DLD1 (cell line): ENCODE measurements around the gene CYP11A1.

Experiments used
- in situ Hi-C: cut with HindIII; loops from 2 replicates; pipeline ENCODE4 v1.10.0; 2017; ENCODE audit warnings: low sequenced_read_pairs

Gene CYP11A1

DNA sequence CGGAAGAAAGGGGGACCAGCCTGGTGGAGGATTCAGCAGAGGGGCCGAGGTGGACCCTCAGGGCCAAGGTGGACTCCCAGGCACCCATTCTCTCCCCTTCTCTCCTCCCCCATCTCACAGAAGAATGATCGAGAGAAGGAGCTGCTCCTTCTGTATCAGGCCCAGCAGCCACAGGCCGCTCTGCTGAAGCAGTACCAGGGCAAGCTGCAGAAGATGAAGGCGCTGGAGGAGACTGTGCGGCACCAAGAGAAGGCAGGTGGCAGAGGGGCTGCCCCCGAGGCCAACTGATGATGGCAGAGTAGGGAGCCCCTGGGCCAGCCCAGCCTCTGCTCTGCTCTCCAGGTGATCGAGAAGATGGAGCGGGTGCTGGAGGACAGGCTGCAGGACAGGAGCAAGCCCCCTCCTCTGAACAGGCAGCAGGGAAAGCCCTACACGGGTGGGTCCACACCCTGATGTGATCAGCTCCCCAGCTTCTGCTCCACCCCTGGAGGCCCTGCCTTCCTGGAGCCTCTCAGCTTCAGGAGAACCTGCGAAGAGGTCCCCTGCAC, 36.5 kb downstream of the CYP11A1 start:
- in situ Hi-C loops: no loop called here

- in situ Hi-C loops: no loop called here
These were observed 39.0 kb downstream of the CYP11A1 start for GRCh38 chr15:74328331-74329056.

DNA sequence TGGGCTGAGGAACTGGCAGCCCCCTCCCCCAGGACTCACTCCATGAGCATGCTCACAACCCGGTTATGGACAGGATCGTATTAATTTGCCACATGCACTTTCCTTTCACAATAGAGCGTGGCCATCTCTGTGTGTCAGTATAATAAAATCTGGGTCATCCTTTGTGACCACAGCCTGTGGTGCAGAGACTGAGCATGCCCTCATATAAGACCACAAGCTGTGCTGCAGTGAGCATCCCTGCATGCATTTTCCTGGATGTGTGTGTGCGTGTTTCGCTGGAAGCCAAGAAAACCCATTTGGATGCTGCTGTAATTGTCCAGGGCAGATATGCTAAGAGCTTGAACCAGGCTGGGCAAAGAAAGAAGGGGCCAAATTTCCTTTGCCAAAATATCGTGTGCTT, 39.7 kb downstream of the CYP11A1 start:
- in situ Hi-C loops: no loop called here

GRCh38 chr15:74326746-74327145, 40.7 kb downstream of the CYP11A1 start:
- in situ Hi-C loops: no loop called here

GRCh38 chr15:74324714-74325113, 42.7 kb downstream of the CYP11A1 start:
- in situ Hi-C loops: loop anchor here (25.0 kb wide), 1 partner anchor 212 kb away; no protein-coding TSS in a partner anchor

DNA sequence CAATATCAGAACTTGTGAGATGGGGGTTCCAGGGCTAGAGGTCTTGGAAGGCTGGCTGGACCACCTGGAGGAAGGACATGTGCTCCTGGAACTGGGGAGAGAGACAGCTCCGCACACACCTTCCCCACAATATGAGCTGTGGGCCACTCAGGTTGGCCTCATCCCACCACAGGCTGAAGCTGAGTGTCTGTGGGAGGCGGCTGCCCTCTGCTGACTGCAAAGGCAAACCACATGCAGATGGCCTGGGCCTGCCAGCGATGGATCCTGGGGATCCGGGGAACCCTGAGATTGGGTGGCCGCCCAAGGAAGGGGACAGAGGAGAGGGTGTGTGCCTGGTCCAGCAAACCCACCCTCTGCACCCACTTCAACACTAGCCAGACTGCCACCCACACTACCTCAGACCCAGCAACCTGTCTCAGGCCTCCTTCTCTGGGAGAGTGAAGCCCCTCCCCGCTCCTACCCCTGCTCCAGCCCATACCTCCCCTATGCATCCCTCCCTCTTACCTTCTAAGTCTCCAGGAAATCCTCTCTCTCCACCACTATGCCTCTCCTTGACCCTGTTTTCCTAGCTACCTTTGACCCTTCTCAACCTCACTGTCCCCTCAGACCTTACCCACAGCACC, 44.8 kb downstream of the CYP11A1 start:
- in situ Hi-C loops: loop anchor here (25.0 kb wide), 1 partner anchor 210 kb away; no protein-coding TSS in a partner anchor

- in situ Hi-C loops: loop anchor here (25.0 kb wide), 1 partner anchor 208 kb away; no protein-coding TSS in a partner anchor
These were observed 46.8 kb downstream of the CYP11A1 start for GRCh38 chr15:74320352-74321247.

- in situ Hi-C loops: loop anchor here (25.0 kb wide), 1 partner anchor 207 kb away; no protein-coding TSS in a partner anchor
These were observed 47.7 kb downstream of the CYP11A1 start for GRCh38 chr15:74319596-74320351.

- in situ Hi-C loops: loop anchor here (25.0 kb wide), 1 partner anchor 207 kb away; no protein-coding TSS in a partner anchor
These were observed 48.3 kb downstream of the CYP11A1 start for GRCh38 chr15:74319138-74319460.

GRCh38 chr15:74318376-74319137, 48.9 kb downstream of the CYP11A1 start:
- in situ Hi-C loops: loop anchor here (25.0 kb wide), 1 partner anchor 206 kb away; no protein-coding TSS in a partner anchor

DNA sequence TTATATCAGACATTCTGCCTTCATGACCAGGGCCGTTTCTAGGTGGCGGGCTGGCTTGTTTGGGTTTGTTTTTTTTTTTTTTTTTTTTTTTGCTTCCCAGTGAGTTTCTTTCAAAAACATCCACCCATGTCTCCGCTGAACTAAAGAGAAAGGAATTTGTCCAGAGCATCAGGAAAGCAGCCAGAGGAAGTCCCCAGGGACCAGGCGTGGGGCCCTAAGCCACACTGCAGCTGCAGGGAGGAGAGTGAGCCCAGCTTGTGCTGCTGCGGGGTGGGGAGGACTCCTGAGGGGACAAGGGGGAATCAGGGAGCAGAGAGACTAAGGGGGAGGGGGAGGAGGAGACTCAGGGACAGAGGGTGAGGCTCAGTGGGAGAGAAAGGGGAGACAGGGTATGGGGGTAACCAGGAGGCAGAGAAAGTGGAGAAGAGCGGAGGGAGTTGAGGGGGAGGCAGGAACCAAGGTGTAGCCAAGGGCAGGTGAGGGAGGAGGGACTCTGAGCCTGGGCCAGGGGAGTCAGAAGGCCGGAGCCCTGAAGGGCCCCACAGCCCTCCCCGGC, 49.5 kb downstream of the CYP11A1 start:
- in situ Hi-C loops: loop anchor here (25.0 kb wide), 1 partner anchor 206 kb away; no protein-coding TSS in a partner anchor

GRCh38 chr15:74316141-74316540, 51.3 kb downstream of the CYP11A1 start:
- in situ Hi-C loops: loop anchor here (25.0 kb wide), 1 partner anchor 204 kb away; no protein-coding TSS in a partner anchor

DNA sequence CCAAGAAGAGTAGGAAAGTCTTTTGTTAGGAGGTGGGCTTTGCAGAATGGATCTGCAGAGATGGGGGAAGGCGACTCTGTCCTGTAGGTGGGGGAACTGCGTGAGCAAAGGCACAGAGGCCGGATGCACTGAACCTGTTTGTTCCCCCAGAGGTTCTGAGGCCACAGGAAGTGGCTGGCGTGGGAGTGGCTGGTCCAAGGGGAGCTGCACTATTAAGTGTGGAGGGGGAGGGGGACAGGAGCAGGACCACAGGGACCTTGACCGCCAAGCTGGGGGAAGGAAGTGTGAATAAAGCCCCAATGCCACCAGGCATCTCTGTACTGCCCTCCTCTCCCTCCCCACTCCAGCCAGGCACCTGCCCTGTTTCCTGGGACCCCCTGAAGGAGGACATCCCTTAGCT, 51.8 kb downstream of the CYP11A1 start:
- in situ Hi-C loops: loop anchor here (25.0 kb wide), 1 partner anchor 203 kb away; no protein-coding TSS in a partner anchor

DNA sequence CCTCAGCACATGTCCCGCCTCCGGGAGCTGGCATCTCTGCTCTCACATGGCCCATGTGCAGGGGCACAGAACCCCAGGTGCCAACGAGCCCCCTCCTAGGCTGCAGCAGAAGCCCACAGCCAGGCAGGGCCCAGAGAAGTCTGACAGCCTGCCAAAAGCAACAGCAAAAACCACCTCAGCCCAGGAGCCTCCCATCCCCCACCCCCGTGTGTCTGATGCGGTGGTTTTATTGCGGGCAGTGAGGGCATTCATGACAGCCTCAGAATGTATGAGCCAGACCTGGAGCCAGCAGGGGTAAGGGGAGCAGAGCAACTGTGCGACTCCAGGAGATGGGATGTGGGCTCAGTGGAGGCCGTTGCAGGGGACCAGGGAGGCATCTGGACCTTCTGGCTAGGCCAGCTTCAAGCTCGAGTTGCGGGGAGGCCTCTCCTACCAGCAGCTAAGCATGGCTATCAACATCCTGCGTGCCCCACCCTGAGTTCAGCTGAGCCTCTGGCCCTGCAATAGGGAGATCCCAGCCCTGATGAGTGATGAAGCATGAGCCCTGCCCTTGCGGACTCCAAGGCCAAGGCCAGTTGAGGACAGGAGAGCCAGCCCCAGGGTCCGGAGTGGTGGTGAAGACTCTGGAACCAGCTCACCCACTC, 52.5 kb downstream of the CYP11A1 start:
- in situ Hi-C loops: loop anchor here (25.0 kb wide), 1 partner anchor 203 kb away; no protein-coding TSS in a partner anchor

DNA sequence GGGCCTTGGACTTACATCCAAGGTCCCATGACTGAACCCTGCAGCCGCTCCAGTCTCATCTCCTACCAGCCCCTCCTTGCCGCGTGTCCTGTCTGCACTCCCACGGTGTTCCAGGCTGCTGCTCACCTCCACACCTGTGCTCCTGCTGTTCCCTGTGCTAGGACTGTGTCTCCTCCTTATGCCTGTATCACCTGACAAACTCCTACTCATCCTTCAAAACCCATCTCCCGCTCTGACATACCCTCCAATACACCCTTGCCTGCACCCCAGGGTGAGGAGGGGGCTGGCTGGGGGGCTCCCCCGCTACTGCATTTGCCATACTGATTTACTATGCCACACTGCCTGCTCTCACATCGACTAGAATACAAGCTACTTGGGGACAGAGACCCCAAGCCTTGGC, 53.6 kb downstream of the CYP11A1 start:
- in situ Hi-C loops: loop anchor here (25.0 kb wide), 1 partner anchor 202 kb away; no protein-coding TSS in a partner anchor

DNA sequence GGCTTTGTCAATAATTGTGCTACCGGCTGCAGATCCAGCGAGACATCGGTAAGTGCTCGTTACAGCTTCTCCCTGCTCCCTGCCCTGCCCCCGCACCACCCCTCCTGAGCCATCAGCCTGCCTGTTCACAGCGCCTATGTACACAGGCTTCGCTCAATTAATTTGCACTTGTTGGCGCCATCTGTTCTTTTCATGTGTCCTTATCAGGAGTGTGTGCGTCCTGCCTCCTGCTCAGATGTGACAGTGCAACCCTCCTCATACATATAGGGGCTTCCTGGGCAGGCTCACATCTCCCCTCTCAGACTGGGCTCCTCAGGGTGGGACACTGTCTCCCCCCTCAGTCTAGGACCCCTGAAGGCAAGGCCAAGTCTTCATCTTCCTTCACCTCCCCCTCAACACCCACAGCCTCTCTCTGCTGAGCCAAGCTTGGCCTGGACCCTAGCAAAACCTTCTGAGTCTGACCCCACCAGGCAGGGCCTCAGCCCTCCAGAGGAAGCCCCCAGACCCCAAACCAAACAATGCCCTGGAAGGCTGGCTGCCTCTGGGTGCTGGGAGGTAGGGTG, 54.9 kb downstream of the CYP11A1 start:
- in situ Hi-C loops: loop anchor here (25.0 kb wide), 1 partner anchor 200 kb away; no protein-coding TSS in a partner anchor

GRCh38 chr15:74311734-74312444, 55.6 kb downstream of the CYP11A1 start:
- in situ Hi-C loops: loop anchor here (25.0 kb wide), 1 partner anchor 200 kb away; no protein-coding TSS in a partner anchor
